ENCODE data around the gene ARHGEF12. TPM values are rescaled to one million over a fixed set of nuclear protein-coding genes. Genes with fewer than 3 reads are reported as not detected.

Gene ARHGEF12
- total RNA-seq, 2 experiments from 2014 or later = 3.6 TPM

DNA sequence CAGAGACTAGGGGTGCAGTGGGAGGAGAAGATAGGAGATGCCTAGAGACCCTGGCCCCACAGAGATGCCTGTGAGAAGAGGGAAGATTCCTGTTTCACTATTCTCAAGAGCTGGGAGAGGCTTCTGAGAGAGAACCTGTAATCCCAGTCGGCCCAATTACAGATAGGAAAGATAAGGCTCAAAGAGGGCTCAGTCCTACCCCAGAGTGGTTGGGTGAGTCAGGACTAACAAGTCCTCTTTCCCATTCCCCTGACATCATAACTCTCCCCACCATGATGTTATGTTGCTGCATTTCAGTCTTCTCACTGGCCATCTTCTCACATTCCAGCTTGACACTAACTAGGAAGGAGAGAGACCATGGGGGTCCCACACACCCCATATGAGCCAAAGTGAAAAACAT, 17.9 kb downstream of the ARHGEF12 start:
- H3K4me1 Mint-ChIP-seq (ENCODE audit: low read depth) = no peaks in the 10 kb centered on the region
- H3K4me3 Mint-ChIP-seq = no peak overlapping the region
- H3K9me3 ChIP-seq (ENCODE audit: control insufficient read depth in 1 of 2, insufficient read depth in 1 of 2, low read length in 2 of 2) = no peaks in the 10 kb centered on the region
- DNase-seq = no peak
- ChIA-PET CTCF (no interaction called here), POLR2A (no interaction called here)
- H3K9me3 Mint-ChIP-seq = no peaks in the 10 kb centered on the region
- peaks cover 79% of the 10 kb centered on the region for H3K27me3 Mint-ChIP-seq
- H3K36me3 Mint-ChIP-seq (ENCODE audit: low read depth) = no peaks in the 10 kb centered on the region
- no peak overlapping the region for H3K27ac Mint-ChIP-seq
- intact Hi-C loops (cut with DNase I, micrococcal nuclease) = no loop called here
- H3K27me3 ChIP-seq (ENCODE audit: control insufficient read depth in 1 of 2, insufficient read depth in 2 of 2, low read length in 2 of 2) = peaks cover 22 to 25% of the 10 kb centered on the region in 2 experiments
- TF ChIP-seq, protein P1, sequence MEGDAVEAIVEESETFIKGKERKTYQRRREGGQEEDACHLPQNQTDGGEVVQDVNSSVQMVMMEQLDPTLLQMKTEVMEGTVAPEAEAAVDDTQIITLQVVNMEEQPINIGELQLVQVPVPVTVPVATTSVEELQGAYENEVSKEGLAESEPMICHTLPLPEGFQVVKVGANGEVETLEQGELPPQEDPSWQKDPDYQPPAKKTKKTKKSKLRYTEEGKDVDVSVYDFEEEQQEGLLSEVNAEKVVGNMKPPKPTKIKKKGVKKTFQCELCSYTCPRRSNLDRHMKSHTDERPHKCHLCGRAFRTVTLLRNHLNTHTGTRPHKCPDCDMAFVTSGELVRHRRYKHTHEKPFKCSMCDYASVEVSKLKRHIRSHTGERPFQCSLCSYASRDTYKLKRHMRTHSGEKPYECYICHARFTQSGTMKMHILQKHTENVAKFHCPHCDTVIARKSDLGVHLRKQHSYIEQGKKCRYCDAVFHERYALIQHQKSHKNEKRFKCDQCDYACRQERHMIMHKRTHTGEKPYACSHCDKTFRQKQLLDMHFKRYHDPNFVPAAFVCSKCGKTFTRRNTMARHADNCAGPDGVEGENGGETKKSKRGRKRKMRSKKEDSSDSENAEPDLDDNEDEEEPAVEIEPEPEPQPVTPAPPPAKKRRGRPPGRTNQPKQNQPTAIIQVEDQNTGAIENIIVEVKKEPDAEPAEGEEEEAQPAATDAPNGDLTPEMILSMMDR (IDR thresholded peaks at IDR 0.05) = no peak
- no peak overlapping the region for H3K4me3 ChIP-seq (ENCODE audit: low read length)
- H3K36me3 ChIP-seq (ENCODE audit: insufficient read depth, low read length) = no peaks in the 10 kb centered on the region
- H3K27ac ChIP-seq (ENCODE audit: low read depth in 1 of 2, low read length in 2 of 2) = no peak overlapping the region
- ATAC-seq (ENCODE audit: poor library complexity) = no peak
- H3K4me1 ChIP-seq (ENCODE audit: insufficient read depth, low read length) = no peaks in the 10 kb centered on the region

DNA sequence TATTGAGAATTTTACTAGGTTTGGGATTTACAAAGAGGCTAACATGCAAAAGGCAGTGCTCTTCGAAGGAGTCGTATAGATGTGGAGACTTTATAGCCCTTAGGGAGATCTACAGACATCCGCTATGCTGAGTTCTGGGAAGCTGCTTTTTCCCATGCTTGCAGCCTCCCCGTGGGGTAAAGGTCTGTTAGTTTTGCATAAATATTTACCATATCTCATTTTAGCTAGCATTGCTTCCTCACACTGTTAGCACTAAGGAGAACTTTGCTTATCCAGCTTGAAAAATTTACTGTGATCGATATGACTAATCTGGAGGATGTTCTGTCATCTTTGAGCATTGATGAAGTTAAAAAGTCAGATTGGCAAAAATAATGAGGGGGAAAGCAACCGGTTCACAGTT, 18.6 kb downstream of the ARHGEF12 start:
- Histone ChIP-seq H3K27me3 (ENCODE audit: control insufficient read depth in 1 of 2, insufficient read depth in 2 of 2, low read length in 2 of 2) (peaks cover 20 to 25% of the 10 kb centered on the region in 2 experiments), H3K36me3 (ENCODE audit: insufficient read depth, low read length) (no peaks in the 10 kb centered on the region), H3K4me1 (ENCODE audit: insufficient read depth, low read length) (no peaks in the 10 kb centered on the region), H3K4me3 (ENCODE audit: low read length) (no peak overlapping the region), H3K9me3 (ENCODE audit: control insufficient read depth in 1 of 2, insufficient read depth in 1 of 2, low read length in 2 of 2) (no peaks in the 10 kb centered on the region), H3K27ac (ENCODE audit: low read depth in 1 of 2, low read length in 2 of 2) (no peak overlapping the region)
- Mint-ChIP-seq H3K4me3 (no peak overlapping the region), H3K36me3 (ENCODE audit: low read depth) (no peaks in the 10 kb centered on the region), H3K27ac (no peak overlapping the region), H3K9me3 (no peaks in the 10 kb centered on the region), H3K4me1 (ENCODE audit: low read depth) (no peaks in the 10 kb centered on the region), H3K27me3 (peaks cover 77% of the 10 kb centered on the region)
- DNase-seq (no peak), ATAC-seq (ENCODE audit: poor library complexity) (no peak)
- TF ChIP-seq, protein P1 (IDR thresholded peaks at IDR 0.05) = no peak
- POLR2A ChIA-PET = no interaction called here
- intact Hi-C loops (cut with DNase I, micrococcal nuclease) = no loop called here
- CTCF ChIA-PET = no interaction called here

DNA sequence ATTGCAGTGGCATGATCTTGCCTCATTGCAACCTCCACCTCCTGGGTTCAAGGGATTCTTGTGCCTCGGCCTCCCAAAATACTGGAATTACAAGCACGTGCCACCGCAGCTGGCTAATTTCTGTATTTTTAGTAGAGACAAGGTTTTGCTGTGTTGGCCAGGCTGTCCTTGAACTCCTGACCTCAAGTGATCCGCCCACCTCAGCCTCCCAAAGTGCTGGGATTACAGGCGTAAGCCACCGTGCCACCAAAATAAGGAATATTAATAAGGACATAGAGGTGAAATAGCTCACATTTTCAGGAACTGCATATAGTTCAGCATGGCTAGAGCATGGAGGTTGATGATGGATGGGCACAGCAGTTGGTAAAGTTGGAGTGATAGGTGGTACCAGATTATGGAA, 21.4 kb downstream of the ARHGEF12 start:
- Histone ChIP-seq H3K4me1 (ENCODE audit: insufficient read depth, low read length) (no peaks in the 10 kb centered on the region), H3K36me3 (ENCODE audit: insufficient read depth, low read length) (no peaks in the 10 kb centered on the region), H3K27ac (ENCODE audit: low read depth in 1 of 2, low read length in 2 of 2) (no peak overlapping the region), H3K4me3 (ENCODE audit: low read length) (no peak overlapping the region), H3K9me3 (ENCODE audit: control insufficient read depth in 1 of 2, insufficient read depth in 1 of 2, low read length in 2 of 2) (no peaks in the 10 kb centered on the region), H3K27me3 (ENCODE audit: control insufficient read depth in 1 of 2, insufficient read depth in 2 of 2, low read length in 2 of 2) (peaks cover 7 to 19% of the 10 kb centered on the region in 2 experiments)
- Mint-ChIP-seq H3K27me3 (peaks cover 67% of the 10 kb centered on the region), H3K9me3 (no peaks in the 10 kb centered on the region), H3K27ac (no peak overlapping the region), H3K4me1 (ENCODE audit: low read depth) (no peaks in the 10 kb centered on the region), H3K4me3 (no peak overlapping the region), H3K36me3 (ENCODE audit: low read depth) (no peaks in the 10 kb centered on the region)
- ChIA-PET POLR2A (no interaction called here), CTCF (no interaction called here)
- ATAC-seq (ENCODE audit: poor library complexity) (no peak), DNase-seq (no peak)
- TF ChIP-seq, protein P1 (IDR thresholded peaks at IDR 0.05) = no peak
- intact Hi-C loops (cut with DNase I, micrococcal nuclease) = no loop called here

Measured in CD4-positive, alpha-beta T cell (primary cell).